HG03378 (cell line): ENCODE results near the gene PFDN2.
"Not testable (repeated sequence)": the region's sequence is repeated elsewhere in the genome, so short reads cannot be mapped to it uniquely, and the experiment has no call there.

Source experiments
- ATAC-seq: cut with Tn5 transposase; IDR thresholded peaks from one replicate; pipeline ENCODE4 v1.9.1; 2021; ENCODE audit warnings: mild to moderate bottlenecking, moderate library complexity; ENCODE audit not compliant: unreplicated experiment

PFDN2 gene

DNA sequence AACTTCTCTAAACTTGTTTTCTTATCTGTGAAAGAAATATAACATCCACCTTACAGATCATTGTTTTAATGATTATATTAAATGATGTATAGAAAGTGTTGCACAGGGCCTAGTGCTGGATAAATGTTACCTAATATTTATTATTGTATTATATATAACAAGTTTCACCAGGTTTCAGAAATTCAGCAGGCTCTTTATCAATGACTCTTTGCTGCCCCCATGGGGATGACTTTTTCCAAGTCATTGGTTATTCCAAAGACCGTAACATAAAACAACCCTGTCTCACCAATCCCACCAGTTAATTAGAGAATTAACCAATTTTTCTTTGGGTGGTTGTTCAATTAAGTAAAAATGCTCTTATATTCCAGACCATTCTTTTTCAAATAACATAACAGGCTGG lies 21.9 kb upstream of the PFDN2 start:
- no peak for ATAC-seq

DNA sequence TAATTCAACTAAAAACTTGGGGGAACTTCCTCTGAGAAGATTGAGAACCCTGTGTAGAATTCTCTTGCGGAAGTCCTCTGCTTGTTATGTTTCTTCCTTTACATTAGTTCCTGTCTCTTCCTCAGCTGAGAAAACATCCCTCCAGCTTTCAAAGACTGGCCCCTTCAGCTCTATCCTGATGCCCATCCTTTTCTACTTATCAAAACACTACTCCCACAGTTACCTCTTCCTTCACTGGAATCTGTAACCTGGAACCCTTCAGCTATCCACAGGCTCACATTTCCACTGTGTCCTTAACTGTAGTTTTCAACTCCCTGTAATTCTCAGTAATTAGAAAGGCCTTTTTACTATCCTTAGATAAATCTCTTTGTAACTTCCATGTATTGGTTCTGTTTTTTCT lies 20.6 kb upstream of the PFDN2 start:
- no peak for ATAC-seq

DNA sequence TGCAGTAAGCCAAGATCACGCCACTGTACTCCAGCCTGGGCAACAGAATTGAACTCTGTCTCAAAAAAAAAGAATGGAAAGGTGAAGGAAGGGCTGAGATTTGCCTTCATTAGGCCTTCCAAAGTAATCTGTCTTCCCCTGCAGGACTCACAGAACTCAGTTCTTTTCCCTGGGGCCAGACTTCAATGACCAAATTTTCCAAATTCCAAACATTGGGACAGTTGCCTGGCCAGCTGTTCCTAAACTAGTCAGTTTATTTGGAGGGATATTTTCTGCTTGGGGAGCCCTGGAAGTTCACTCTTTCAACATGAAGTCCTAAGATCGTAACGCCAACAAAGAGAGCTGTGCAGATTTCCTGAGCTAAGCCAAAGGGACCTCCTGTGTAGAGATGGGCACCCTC lies 20.0 kb upstream of the PFDN2 start:
- no peak for ATAC-seq

DNA sequence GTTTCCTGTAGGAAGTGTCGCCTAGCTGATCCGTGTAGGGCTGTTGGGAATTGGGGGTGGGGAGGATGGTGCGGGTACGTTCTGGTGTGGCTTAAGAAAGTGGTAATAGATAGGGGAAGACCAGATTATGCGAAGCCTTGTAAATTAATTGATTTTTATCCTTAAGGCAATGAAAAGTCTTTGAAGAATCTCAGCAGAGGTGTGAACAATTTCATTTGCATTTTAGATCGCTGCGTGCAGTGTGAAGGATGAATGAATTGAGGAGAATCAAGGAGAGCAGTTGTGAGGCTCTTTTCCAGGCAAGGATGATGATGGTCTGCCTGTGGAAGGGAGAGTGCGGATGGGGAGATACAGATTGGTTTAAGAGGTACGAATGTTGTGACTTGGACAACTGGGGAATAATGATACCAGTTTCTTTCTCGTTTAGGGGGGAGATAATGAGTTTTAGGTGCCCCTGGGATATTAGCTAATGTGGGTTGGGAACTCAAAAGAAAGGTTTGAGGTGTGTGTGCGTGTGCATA lies 15.4 kb upstream of the PFDN2 start:
- peak; percentile 3 for ATAC-seq

DNA sequence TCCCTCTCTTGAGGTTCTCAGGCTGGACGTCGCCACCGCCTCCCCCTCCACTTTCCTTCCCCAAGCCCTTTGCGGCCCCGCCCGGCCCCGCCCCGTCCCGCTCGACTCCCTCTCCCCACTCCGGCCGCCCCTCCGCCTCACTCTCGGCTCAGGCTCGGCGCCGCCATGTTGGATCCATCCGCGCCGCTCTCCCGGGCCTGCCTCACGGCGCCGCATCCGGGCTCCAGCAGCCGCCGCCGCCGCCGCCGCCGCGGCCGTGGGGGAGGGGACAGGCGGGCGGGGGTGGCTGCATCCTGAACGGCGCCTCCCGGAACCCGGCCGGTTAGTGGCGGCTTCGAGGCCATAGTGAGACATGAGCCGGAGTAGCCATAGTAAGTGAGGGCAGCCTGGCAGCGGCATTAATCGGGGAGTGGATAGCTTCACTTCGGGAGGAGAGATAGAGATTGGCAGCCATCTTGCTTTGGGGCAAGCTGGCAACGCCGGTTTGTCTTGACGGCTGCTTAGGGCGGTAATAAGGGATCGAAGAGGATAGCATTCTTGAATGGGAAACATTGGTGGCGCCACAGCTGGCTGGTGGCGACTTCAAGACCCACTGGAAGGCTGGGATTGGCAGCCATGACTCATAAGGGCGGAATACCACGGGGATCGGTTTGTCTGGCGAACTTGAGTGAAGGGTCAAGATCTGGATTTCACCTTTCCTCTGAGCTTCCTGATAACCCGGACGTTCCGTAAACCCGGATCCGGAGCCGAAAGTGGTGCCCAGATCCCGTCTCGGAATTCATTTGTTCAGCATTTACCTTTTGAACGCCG lies 14.8 kb upstream of the PFDN2 start, which contains the start of gene DEDD:
TSS of gene DEDD (minus strand) at position 258 of the 810 bp plus-strand sequence. CDS start 8,205 bp downstream, outside the sequence.
- peak; percentile 95 for ATAC-seq

DNA sequence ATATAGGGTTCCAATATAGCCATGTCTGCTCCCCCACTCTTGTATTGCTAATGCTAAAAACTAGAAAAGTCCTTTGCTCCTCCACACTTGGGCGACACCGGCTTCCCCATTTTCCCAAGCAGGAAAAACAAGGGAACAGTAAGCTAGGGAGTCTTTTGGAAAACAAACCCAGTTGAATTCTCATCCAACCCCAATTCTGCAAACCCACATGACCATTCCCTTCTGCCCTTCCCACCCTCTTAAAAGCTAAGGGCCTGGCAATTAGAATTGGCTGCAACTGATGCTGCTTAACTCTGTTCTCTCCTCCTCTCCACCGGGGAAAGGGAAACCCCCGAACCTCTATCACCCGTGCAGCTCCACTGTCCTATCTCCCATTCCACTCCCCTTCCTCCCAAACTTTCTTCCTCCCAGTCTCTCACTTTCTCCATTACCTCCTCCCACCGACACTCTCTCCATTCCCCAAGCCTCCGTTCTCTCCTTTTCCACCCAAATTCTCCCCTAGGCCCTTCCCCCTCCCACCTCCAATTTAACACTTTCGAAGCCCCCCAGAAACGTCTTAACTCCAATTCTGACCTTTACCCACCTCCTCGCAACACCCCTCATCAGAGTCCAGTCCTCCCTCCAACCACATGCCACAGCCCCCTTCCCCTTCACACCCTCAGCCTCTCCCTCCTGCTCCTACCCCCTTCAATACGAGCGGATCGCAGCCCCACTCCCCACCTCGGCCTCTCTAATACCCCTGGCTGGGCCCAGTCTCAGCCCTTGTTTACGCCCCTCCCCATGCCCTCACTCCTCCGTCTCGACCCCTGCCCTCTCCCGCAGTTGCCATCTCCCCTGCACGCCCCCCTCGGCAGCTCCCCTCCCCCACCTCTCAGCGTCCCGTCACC lies 13.9 kb upstream of the PFDN2 start:
- ATAC-seq, result no peak

DNA sequence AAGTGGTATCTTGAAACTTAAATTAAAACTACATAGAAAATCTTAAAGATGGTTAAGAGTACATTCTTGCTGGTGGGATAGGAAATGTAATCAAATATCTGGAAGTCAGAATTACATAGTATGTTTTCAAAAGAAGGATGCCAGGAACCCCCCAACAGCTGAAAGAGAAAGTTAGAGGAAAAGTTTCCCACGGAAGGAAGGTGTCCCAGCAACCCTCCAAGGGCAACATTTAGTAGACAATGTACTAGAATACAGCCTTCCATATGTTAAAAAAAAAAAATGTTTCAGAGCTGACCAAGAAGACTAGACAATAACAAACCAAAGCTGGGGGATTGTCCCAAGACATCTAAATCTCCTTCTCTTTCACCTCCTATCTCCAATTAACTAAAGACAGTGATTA lies 12.4 kb upstream of the PFDN2 start:
- no peak for ATAC-seq

DNA sequence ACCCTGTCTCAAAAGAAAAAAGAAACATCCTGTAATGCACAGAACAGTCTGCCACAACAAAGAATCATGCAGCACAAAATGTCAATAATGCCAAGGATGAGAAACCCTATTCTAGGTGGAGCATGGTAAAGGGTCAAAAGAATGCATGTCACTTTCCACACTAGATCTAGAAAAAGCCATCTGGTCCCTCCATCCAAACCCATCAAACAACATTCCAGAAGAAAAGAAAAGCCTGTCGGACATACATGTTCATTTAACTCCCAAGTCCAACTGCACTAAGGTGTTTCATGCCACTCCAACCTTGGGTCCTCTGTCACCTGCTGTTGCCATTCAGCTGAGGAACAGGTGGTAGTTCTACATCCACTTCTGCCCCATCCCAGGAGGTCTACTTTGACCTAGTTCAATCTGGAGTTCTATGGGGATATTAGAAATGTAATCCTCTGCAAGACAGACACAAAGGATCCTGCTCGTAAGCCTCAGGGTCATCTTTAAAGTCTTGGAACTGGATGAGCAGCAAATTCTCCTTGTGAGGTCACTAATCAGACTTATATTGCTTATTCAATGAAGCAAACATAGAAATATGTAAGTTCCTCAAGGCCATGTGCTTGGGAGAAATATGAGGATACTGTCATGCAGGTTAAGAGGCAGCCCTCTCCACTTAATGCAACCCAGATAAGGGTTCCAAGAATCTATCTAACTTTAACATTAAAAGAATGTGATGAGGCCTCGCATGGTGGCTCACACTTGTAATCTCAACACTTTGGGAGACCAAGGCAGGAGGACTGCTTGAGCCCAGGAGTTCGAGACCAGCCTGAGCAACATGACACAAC lies 11.0 kb upstream of the PFDN2 start:
- no peak for ATAC-seq

DNA sequence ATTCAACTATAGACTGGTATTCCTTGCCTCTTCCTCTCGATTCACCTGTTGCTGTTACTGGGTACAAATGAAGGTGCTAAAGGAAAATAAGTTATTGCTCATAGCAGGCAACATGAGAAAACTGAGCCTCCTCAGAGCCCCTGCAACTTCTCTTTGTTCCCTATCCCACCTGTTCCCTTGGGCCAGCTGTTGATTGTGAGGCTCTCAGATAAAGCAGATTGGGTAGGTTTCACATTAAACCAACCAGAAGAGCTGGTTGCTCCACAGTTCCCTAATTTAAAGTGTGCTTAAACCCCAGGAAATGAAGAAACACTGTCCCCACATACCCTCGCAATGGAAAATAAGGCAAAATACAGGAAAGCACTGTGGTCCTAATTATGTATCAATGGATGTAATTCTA lies 9.8 kb upstream of the PFDN2 start:
- ATAC-seq, result no peak

DNA sequence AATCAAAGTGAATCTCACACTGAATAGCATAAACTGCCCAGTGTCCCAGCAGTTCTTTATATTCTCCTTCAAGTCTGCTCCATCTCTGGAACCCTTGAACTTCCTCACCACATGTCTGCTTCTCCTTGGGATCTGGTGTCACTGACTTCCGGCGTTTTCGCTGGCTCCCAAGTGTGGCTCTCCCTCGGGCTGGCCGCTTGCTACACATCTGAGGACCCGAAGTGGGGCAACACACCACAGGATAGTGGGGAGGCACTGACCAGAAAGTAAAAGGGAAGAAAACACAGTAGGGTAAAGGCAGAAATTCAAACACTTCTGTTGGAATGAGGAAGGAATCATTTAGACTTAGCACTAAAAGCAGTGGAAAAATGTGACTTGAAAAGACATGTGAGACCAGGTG lies 5.1 kb upstream of the PFDN2 start:
- no peak for ATAC-seq

DNA sequence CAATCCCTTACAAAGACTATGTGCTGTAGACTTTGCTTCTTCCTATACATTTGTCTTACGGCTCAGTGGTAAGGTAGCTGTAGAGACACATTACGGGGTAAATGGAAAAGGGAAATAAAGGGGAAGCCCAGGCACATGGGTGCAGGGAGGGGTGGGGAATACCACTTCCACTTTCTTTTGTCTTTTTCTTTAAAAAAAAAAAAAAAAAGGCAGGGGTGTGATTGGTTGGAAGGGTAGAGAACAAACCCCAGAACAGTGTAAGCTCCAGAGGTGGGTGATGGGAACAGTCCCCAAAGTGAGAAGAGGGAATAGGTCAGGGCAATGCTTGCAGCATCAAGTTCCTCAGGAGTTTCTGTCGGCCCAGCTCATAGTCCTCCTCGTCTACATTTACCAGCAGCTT lies 4.0 kb upstream of the PFDN2 start:
- no peak for ATAC-seq

DNA sequence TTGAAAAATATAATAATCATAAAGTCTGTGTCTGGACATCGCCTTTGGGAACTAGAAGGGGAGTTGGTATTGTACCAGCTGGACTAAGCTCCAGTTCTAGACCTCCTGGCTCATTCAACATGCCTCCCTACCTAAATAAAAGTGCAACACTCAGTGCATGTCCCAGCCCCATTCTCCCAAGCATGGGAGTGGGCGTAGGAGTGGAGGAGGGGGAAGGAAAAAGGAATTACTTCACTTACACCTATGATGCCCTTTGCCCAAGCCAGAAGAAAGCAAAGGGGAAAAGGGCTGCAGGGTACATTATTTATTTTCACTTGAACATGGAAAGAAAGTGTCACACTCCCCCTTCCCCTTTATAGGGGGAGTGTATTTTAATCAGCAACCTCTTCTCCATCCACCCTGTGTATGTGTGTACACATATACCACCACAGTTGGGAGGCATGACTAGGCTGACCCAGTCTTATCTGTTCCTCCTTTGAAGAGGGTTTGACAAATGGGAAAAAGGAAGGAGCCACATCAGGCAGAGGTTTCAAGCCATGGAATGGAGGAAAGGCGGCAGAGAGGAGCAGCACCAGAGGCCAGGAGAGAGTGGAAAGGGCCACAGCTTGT lies 3.3 kb upstream of the PFDN2 start:
- no peak for ATAC-seq

DNA sequence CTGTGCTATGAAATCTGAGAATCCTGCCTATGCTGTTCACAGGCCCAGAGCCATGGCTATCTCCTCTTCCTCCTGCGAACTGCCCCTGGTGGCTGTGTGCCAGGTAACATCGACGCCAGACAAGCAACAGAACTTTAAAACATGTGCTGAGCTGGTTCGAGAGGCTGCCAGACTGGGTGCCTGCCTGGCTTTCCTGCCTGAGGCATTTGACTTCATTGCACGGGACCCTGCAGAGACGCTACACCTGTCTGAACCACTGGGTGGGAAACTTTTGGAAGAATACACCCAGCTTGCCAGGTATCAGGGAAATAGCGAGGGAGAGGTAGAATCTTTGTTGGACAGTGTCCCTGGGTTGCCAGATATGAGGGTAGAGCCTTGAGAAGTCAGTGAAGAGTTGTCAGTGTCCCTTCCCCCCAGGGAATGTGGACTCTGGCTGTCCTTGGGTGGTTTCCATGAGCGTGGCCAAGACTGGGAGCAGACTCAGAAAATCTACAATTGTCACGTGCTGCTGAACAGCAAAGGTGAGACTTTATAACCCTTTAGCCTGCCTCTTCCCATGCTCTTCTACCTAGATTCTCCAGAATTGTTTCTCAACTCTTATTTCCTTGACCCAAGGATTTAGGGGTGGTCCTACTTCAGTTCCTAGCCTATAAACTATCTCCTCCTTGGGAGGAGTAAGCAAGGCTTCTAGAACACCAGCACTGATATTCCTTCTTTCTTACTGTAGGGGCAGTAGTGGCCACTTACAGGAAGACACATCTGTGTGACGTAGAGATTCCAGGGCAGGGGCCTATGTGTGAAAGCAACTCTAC lies 1.5 kb upstream of the PFDN2 start:
- ATAC-seq, result no peak

DNA sequence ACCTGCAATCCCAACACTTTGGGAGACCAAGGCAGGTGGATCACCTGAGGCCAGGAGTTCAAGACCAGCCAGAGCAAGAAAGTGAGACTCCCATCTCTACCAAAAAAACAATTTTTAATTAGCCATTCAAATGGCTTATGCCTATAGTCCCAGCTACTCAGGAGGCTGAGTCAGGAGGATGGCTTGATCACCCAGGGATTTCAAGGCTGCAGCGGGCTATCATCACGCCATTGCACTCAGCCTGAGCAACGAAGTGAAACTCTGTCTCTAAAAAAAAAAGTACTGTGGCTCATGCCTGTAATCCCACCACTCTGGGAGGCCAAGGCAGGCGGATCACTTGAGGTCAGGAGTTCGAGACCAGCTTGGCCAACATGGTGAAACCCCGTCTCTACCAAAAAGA lies 1.9 kb downstream of the PFDN2 start:
- not testable (repeated sequence) for ATAC-seq

DNA sequence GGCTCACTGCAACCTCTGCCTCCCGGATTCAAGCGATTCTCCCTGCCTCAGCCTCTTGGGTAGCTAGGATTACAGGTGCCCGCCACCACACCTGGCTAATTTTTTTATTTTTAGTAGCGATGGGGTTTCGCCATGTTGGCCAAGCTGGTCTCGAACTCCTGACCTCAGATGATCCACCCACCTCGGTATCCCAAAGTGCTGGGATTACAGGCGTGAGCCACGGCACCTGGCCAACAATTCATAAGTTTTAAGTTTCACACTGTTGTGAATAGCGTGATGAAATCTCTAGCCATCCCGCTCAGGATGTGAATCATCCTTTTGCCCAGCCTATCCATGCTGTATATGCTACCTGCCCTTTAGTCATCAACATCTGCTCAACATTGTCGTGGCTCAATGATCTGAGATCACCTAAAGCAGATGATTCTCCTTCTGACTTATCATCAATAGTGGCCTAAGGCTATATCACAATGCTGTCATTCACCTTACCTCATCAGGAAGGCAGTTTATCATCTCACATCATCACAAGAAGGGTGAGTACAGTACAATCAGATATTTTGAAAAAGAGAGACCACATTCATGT lies 2.6 kb downstream of the PFDN2 start:
- ATAC-seq, result no peak

DNA sequence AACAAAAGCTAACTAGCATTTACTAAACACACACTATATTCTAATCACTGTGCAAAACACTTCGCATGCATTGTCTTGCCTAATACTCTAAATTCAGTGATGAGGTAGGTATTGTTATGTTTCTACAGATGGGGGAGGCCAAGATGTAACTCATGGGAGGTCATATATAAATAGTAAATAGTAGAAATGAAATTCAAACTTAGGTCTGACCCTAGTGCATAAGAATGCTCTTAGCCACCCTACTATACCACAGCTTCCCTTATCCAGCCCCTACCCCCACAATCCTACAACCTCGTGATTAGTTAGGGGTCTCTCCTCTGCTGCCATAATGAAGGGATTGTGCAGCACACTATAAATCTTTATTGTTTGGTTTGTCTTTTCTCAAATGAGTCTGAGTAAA lies 3.3 kb downstream of the PFDN2 start:
- no peak for ATAC-seq

DNA sequence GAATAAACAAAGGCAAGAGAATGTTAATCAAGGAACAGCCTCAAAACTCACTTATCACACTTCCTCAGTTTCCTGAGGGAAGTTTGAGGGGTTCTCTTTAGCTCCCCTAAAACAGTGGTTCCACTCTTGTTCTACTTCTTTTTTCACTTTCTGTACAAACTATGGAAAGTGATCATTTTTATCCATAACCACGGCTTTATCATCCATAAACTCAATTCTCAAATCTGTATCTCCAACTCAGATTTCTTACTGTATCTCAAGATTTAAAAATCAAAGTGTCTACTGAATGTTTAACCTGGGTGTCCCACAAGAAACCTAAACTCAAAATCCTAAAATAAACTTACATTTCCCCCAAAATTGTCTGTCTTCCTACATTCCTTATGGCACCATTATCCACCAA lies 3.9 kb downstream of the PFDN2 start:
- ATAC-seq, result no peak

DNA sequence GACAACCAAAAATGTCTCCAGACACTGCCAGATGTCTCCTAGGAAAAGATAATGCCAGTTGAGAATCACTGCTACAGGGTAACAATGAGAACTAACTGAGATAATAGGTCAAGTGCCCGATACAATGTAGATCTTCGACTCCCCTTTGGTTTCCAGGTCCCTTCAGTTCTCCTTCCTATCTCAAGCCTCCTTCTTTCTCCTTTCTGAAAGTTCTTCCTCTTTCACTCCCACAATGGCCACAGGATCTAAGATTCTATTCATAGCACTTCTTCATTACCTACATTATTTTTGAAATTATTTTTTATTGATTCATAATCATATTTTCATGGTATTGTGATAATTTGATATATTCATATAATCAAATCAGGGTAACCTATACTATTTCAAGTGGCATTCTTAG lies 6.3 kb downstream of the PFDN2 start:
- no peak for ATAC-seq

DNA sequence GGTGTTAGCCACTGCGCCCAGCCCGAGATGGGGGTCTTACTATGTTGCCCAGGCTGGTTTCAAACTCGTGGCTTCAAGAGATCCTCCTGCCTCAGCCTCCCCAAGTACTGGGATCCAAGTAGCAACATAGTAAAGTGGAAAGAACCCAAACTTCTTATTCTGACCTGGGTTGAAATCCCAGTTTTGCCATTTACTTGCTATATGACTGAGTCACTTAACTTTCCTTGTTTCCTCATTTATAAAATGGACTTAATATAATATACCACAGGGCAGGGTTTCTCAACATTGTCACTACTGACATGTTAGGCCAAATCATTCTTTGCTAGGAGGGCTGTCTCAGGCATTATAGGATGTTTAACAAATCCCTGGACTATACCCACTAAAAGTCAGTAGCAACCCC lies 6.7 kb downstream of the PFDN2 start:
- ATAC-seq, result no peak
